Upper lobe of left lung (tissue), 6 donors: ENCODE measurements around the gene CPEB2. TPM values are rescaled to one million over a fixed set of nuclear protein-coding genes. Genes with fewer than 3 reads are reported as not detected.

ENCODE experiments used
- ATAC-seq, 2 donors: fragments of 200-7000 bp; cut with Tn5 transposase; one replicate each; pipeline ENCODE4 v1.9.1; 2022; ENCODE audit warnings: mild to moderate bottlenecking in 2 of 2, moderate library complexity in 2 of 2; ENCODE audit not compliant: low FRiP score in 2 of 2
- DNase-seq, 2 donors: peaks; one replicate each; pipeline ENCODE4 v3.0.0-alpha.2; 2019 to 2020
- H3K27ac ChIP-seq, 4 donors: fragments of 200-600 bp; sonication (generic); one replicate each; pipeline ENCODE4 v1.5.1; 2016 to 2019
- H3K27me3 ChIP-seq, 4 donors: fragments of 200-600 bp; sonication (generic); one replicate each; pipeline ENCODE4 v1.5.1; 2017 to 2019
- H3K36me3 ChIP-seq, 4 donors: fragments of 200-600 bp; sonication (generic); one replicate each; pipeline ENCODE4 v1.5.1; 2016 to 2019
- H3K4me1 ChIP-seq, 4 donors: fragments of 200-600 bp; sonication (generic); one replicate each; pipeline ENCODE4 v1.5.1; 2018 to 2019
- H3K4me3 ChIP-seq, 4 donors: fragments of 200-600 bp; sonication (generic); one replicate each; pipeline ENCODE4 v1.5.1; 2017 to 2019; ENCODE audit warnings: mild to moderate bottlenecking in 2 of 4, moderate library complexity in 1 of 4
- H3K9me3 ChIP-seq, 4 donors: fragments of 200-600 bp; sonication (generic); one replicate each; pipeline ENCODE4 v1.5.1; 2018 to 2019
- EP300 ChIP-seq, 4 donors: sonication (generic); formaldehyde crosslinking; IDR thresholded peaks; one replicate each; pipeline ENCODE4 v1.5.1; 2017; ENCODE audit warnings: antibody characterized with exemption in 4 of 4, control low read depth in 2 of 4
- POLR2A ChIP-seq, 4 donors: fragments of 450-650 bp; IDR thresholded peaks; one replicate each; pipeline ENCODE4 v1.5.1; 2016 to 2017; ENCODE audit warnings: antibody characterized with exemption in 4 of 4, mild to moderate bottlenecking in 2 of 4
- POLR2AphosphoS5 ChIP-seq, 2 donors: sonication (generic); formaldehyde crosslinking; IDR thresholded peaks; one replicate each; pipeline ENCODE4 v1.5.1; 2017; ENCODE audit warnings: antibody characterized with exemption in 2 of 2
- WGBS, 2 donors: methylation state at CpG; one replicate each; pipeline ENCODE4 v1.1.5; 2017 to 2018; 5-methylcytosine and 5-hydroxymethylcytosine counted together
- total RNA-seq, 6 donors: library from RNA; depleted of rRNA in 4 of 6; stranded (reverse); fragments of >200 nt in 4 of 6; gene quantifications; one replicate each; pipeline versions ENCODE4 v1.1.0 to v1.2.1, GENCODE V29; 2016 to 2021
- TF ChIP-seq, protein P1 (sequence below), 6 experiments: fragments of 450-650 bp in 4 of 6; fragments of 200-600 bp in 2 of 6; sonication (generic) in 2 of 6; IDR thresholded peaks; one replicate each; pipeline ENCODE4 v1.5.1; 2016 to 2019; ENCODE audit warnings: antibody characterized with exemption in 6 of 6
- donor health status: DM: no; HTN: no; CAD: no; lungs with moderate emphysema.
- donor health status: DM: no; HTN: yes; CAD: no; lungs with severe emphysema.

Gene CPEB2
- total RNA-seq, 6 donors from 2014 or later, result 9.3 to 44.6 (median 22.9) TPM

DNA sequence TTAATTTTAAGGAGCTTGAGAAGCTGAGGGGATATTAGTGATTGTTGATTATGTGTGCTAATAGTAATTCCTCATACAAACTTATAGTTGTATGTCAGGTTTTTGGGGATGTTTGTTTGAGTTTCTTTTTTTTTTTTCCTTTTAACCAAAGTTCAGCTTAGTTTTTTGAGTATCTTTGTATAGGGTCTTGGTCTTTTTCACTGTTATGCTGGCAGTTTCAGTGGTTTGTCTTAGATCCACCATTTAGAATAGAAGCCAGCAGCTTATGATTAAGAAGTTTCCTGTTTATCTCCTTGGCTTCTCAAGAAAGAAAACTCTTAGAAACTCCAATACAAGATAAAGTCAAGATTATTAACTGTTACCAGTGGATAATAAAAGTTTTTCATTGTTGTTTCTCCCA, 16.1 kb downstream of the CPEB2 start:
- no peak for DNase-seq
- Histone ChIP-seq H3K9me3 (no peaks in the 10 kb centered on the region), H3K36me3 (peaks cover 0 to 42% (median 0%) of the 10 kb centered on the region in 4 donors), H3K27me3 (no peaks in the 10 kb centered on the region), H3K27ac (peak overlapping the region in 2 of 4 donors; percentile 27 to 70), H3K4me3 (no peak overlapping the region), H3K4me1 (peaks cover 23 to 44% (median 30%) of the 10 kb centered on the region in 4 donors)
- ATAC-seq, result no peak
- TF ChIP-seq EP300 (IDR thresholded peaks at IDR 0.05), result no peak
- TF ChIP-seq, protein P1, sequence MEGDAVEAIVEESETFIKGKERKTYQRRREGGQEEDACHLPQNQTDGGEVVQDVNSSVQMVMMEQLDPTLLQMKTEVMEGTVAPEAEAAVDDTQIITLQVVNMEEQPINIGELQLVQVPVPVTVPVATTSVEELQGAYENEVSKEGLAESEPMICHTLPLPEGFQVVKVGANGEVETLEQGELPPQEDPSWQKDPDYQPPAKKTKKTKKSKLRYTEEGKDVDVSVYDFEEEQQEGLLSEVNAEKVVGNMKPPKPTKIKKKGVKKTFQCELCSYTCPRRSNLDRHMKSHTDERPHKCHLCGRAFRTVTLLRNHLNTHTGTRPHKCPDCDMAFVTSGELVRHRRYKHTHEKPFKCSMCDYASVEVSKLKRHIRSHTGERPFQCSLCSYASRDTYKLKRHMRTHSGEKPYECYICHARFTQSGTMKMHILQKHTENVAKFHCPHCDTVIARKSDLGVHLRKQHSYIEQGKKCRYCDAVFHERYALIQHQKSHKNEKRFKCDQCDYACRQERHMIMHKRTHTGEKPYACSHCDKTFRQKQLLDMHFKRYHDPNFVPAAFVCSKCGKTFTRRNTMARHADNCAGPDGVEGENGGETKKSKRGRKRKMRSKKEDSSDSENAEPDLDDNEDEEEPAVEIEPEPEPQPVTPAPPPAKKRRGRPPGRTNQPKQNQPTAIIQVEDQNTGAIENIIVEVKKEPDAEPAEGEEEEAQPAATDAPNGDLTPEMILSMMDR (IDR thresholded peaks at IDR 0.05), result no peak
- no peak for TF ChIP-seq POLR2A (IDR thresholded peaks at IDR 0.05)
- no peak for TF ChIP-seq POLR2AphosphoS5 (IDR thresholded peaks at IDR 0.05)

DNA sequence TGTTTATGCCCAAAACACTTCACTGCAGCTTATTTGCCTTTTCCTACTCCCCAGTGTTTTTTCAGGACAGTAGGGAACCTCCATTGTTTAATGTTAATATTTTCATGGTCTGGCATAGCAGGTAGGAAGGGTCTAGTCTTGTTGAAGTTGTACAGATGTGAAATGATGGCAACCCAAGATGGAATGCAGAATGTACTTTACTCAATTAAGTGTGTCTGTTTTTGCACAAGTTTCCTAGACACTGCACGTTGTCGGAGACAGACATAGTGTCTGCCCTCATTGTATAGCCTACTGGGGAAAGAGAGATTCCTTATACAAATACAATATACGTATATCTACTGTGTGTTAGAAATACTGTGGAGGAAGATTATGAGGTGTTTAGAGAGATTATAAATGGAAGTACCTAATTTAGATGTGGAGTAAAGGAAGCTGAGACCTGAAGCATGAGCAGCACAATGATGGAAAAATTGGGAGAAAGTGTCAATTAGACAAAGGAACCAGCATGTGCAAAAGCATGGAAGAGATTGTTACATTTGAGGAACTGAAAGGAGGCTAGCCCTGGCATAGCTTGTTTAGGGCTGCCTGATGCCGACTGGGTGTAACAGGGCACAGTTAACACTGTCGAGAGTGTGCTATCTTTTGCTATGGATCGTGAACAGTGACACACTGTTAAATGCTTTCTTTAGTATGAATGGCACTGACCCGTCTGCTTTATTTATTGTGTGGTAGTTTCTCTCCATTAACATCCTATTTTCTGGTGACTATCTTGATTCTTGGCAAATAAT, 18.4 kb downstream of the CPEB2 start:
- no peak for TF ChIP-seq POLR2AphosphoS5 (IDR thresholded peaks at IDR 0.05)
- no peak for TF ChIP-seq POLR2A (IDR thresholded peaks at IDR 0.05)
- TF ChIP-seq EP300 (IDR thresholded peaks at IDR 0.05), result no peak
- TF ChIP-seq, protein P1 (IDR thresholded peaks at IDR 0.05), result no peak
- no peak for DNase-seq
- Histone ChIP-seq H3K27me3 (no peaks in the 10 kb centered on the region), H3K27ac (no peak overlapping the region), H3K4me3 (no peak overlapping the region), H3K9me3 (no peaks in the 10 kb centered on the region), H3K36me3 (peaks cover 0 to 36% (median 0%) of the 10 kb centered on the region in 4 donors), H3K4me1 (peaks cover 19 to 36% (median 26%) of the 10 kb centered on the region in 4 donors)
- peak in 1 of 2 donors; percentile 48 for ATAC-seq
- WGBS, 2 donors, result 87 to 89% methylated on average over 7 of the region's 7 CpGs

DNA sequence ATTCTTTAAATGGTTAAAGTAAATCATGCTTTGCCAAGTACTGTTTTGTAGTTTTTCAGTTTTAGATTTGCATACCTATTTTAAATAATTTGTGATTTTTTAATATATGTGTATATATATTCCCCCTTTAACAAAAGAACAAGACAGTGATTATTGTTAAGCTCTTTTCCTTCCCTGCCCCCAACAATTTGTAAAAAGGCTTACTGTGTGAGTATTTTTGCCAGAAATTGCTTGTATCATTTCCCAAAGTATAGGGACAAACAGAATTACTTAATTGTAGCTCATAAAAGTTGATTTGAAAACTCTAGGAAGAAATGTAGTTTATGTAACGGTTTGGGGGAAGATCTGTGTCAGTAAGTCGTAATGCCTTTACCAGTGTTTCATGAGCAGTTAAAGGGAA, 19.0 kb downstream of the CPEB2 start:
- 39 to 58% methylated on average over 2 of the region's 2 CpGs for WGBS, 2 donors
- TF ChIP-seq EP300 (IDR thresholded peaks at IDR 0.05) (no peak), POLR2A (IDR thresholded peaks at IDR 0.05) (no peak), POLR2AphosphoS5 (IDR thresholded peaks at IDR 0.05) (no peak)
- TF ChIP-seq, protein P1 (IDR thresholded peaks at IDR 0.05), result no peak
- Histone ChIP-seq H3K4me3 (no peak overlapping the region), H3K4me1 (peaks cover 19 to 36% (median 26%) of the 10 kb centered on the region in 4 donors), H3K9me3 (no peaks in the 10 kb centered on the region), H3K27me3 (no peaks in the 10 kb centered on the region), H3K36me3 (peaks cover 0 to 32% (median 0%) of the 10 kb centered on the region in 4 donors), H3K27ac (peak overlapping the region in 1 of 4 donors; percentile 51)
- no peak for DNase-seq
- ATAC-seq, result no peak

DNA sequence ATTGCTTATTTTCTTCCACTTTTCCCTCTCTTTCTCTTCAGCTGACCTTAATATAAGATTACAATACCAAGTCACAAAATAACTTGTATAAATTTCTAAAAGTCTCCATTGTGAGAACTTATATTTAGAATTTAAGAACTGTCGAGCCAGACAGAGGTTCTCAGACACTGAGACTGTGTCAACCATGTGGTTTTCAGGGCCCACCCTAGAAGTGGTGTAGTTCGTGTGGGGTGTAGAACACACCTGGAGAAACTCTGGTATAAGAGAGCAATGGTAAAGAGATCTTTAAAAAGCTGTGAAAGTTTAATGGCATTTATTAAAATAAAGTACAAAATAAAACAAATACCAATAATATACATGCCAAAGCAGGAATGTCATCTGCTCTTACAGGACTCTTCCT, 19.7 kb downstream of the CPEB2 start:
- Histone ChIP-seq H3K36me3 (peaks cover 0 to 26% (median 0%) of the 10 kb centered on the region in 4 donors), H3K4me1 (peaks cover 19 to 36% (median 26%) of the 10 kb centered on the region in 4 donors), H3K4me3 (no peak overlapping the region), H3K9me3 (no peaks in the 10 kb centered on the region), H3K27me3 (no peaks in the 10 kb centered on the region), H3K27ac (peak overlapping the region in 2 of 4 donors; percentile 14 to 51)
- DNase-seq (no peak), ATAC-seq (no peak)
- WGBS, 2 donors, result 67 to 72% methylated on average over 2 of the region's 2 CpGs
- TF ChIP-seq EP300 (IDR thresholded peaks at IDR 0.05) (no peak), POLR2AphosphoS5 (IDR thresholded peaks at IDR 0.05) (no peak), POLR2A (IDR thresholded peaks at IDR 0.05) (no peak)
- TF ChIP-seq, protein P1 (IDR thresholded peaks at IDR 0.05), result no peak
